Superior temporal gyrus (tissue), 1 donor: ENCODE data around the gene ACOT2.
A peak's percentile ranks its signal among the peaks of the same experiment; 100 is the strongest.
"Not testable (repeated sequence)": the region's sequence is repeated elsewhere in the genome, so short reads cannot be mapped to it uniquely, and the experiment has no call there.

Source experiments
- DNase-seq: peaks from one replicate; pipeline ENCODE4 v3.0.0-alpha.2; 2016; ENCODE audit errors: extremely low spot score

The ACOT2 gene

GRCh38 chr14:73567951-73568885 lies 795 bp upstream of the ACOT2 start:
- DNase-seq = peak; percentile 9

- not testable (repeated sequence) for DNase-seq
Observed at GRCh38 chr14:73568886-73569184, 178 bp upstream of the ACOT2 start.

DNA sequence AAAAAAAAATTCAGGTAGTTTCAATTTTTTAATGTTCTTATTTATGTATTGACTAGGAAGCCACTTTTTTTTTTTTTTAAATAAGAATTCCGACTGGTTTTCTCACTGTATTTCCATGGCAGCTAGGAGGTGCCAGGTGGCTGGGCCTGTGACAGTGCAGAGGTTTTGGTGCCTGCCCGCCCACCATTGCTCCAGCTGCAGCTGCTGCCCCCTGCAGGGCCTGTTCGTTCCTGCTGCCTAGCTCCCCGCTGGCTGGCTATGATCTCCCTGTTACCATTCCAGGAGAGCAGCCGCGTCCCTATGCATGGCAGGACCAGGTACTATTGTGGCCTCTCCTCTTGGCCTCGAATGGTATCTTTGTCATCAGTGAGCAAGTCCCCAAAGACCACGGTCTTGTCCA lies 1.9 kb downstream of the ACOT2 start:
- DNase-seq = peak; percentile 23

GRCh38 chr14:73573034-73573433 lies 4.0 kb downstream of the ACOT2 start:
- DNase-seq = not testable (repeated sequence)

DNA sequence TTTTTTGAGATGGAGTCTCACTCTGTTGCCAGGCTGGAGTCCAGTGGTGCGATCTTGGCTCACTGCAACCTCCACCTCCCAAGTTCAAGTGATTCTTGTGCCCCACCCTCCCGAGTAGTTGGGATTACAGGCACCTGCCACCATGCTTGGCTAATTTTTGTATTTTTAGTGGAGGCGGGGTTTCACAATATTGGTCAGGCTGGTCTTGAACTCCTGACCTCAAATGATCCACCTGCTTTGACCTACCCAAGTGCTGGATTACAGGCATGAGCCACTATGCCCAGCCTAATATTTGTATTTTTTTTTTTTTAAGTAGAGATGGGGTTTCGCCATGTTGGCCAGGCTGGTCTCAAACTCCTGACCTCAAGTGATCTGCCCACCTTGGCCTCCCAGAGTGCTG lies 4.7 kb downstream of the ACOT2 start:
- not testable (repeated sequence) for DNase-seq

GRCh38 chr14:73574251-73574650 lies 5.2 kb downstream of the ACOT2 start:
- DNase-seq = not testable (repeated sequence)

GRCh38 chr14:73576391-73576790 lies 7.4 kb downstream of the ACOT2 start:
- no peak for DNase-seq

GRCh38 chr14:73577214-73577613 lies 8.2 kb downstream of the ACOT2 start:
- not testable (repeated sequence) for DNase-seq

DNA sequence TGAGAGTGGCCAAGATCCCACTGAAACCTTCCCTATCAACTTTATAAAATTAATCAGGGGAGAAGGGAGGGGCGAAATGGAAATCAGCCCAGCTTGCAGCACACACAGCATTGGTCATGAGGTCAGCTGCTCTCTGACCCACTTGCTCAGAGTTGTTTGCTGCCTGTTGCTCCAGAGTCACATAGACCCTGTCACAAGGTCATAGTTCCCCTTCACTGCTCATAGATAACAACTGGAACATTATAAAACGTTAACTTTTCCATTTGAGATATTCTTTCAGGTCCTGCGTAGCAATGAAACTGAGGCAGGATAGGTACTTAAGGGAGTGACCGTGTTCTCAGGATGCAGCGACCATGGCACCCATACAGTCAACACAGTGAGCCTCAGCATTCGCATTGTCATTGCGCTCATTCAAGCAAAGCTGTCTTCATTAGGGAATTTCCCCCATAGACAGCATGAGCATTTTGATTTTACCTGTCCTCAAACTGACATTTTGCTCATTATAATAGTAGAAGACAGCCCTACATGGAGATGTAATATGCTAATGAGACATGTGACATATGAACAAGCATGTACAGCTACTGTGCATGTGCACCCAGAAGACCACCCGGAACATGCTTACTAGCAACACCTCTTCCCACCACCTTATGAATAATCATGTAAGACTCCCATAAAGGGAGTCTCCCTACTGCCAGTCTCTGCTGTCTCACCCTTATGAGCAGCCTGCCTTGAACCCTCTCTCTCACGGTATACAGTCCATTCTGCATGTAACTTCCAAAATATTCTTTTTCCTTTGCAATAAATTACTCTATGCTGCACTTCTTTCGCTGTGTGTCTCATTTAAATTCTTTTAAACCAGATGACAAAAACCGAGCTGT lies 13.3 kb downstream of the ACOT2 start:
- not testable (repeated sequence) for DNase-seq

DNA sequence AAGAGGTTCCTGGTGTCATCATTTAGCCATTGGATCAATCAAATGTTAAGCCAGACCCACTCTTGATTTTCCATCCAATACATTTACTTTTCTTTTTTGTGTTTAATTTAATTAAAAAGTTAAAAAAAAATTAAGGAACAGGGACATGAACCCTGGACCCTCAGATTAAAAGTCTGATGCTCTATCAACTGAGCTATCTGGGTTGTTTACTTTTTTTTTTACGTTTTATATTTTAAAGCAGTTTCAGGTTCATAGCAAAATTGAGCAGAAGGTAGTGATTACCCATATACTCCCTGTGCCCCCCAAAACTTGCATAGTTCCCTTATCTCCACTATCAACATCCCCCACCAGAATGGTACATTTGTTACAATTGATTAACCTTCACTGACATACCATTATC lies 19.7 kb downstream of the ACOT2 start:
- DNase-seq = no peak

DNA sequence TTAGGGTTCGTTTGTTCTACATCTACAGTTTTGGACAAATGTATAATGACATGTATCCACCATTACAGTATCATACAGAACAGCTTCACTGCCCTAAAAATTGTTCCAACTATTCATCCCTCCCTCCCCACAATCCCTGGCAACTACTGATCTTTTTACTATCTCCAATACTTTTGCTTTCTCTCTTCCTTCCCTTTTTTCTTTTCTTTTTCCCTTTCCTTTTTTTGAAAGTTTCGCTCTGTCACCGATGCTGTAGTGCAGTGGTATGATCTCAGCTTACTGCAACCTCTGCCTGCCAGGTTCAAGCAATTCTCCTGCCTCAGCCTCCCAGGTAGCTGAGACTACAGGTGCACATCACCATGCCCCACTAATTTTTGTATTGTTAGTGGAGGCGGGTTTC lies 20.1 kb downstream of the ACOT2 start:
- DNase-seq = no peak

- not testable (repeated sequence) for DNase-seq
Observed at GRCh38 chr14:73590673-73591004, 21.6 kb downstream of the ACOT2 start.

GRCh38 chr14:73591690-73592449 lies 22.9 kb downstream of the ACOT2 start, which contains the start of gene ACOT4:
Gene ACOT4, plus strand, starts transcription at chr14:73591873. Its CDS starts 87 bp downstream, at chr14:73591960.
- no peak for DNase-seq

- no peak for DNase-seq
Observed at GRCh38 chr14:73594491-73594890, 25.5 kb downstream of the ACOT2 start.

DNA sequence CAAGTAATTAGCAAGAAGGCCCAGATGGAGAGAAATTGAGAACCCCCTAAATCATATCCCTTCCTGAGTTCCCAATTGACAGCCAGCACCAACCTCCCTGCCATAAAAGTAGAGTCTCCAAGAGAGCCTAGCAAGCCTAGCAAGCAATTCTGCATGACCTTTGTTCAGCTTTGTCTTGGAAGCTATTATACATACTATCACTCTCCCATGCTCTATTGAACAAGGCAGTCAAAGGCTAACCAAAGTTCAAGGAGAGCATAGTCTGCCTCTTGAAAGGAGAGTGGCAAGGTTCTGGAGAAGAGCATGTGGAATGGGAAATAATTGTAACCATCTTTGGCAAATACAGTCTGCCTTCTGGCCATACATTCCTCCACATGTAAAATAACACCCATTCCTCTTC lies 30.5 kb downstream of the ACOT2 start:
- DNase-seq = no peak

GRCh38 chr14:73602994-73603393 lies 34.0 kb downstream of the ACOT2 start:
- no peak for DNase-seq

DNA sequence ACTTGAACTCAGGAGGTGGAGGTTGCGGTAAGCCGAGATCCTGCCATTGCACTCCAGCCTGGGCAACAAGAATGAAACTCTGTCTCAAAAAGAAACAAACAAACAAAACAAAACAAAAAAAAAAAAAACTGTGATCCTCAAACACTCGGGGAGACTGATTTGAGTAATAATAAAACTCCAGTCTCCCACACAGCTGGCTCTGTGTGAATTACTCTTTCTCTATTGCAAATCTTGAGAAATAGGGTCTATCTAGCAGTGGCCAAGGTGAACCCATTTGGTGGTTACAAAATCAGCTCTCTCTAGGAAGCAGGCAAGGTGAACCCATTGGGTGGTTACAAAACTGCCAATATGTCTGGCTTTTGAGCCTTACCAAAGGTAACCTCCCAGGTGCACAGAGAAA lies 37.3 kb downstream of the ACOT2 start:
- no peak for DNase-seq

DNA sequence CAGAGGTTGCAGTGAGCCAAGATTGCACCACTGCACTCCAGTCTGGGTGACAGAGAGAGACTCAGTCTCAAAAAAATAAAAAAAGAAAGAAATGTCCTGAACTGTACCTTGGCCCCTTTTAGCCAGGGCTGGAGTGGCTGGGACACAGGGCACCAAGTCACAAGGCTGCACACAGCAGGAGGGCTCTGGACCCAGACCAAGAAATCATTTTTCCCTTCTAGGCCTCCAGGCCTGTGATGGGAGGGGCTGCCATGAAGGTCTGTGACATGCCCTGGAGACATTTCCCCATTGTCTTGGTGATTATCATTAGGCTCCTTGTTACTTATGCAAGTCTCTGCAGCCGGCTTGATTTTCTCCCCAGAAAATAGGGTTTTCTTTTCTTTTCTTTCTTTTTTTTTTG lies 38.2 kb downstream of the ACOT2 start:
- DNase-seq = no peak

GRCh38 chr14:73610687-73611086 lies 41.7 kb downstream of the ACOT2 start:
- DNase-seq = no peak

DNA sequence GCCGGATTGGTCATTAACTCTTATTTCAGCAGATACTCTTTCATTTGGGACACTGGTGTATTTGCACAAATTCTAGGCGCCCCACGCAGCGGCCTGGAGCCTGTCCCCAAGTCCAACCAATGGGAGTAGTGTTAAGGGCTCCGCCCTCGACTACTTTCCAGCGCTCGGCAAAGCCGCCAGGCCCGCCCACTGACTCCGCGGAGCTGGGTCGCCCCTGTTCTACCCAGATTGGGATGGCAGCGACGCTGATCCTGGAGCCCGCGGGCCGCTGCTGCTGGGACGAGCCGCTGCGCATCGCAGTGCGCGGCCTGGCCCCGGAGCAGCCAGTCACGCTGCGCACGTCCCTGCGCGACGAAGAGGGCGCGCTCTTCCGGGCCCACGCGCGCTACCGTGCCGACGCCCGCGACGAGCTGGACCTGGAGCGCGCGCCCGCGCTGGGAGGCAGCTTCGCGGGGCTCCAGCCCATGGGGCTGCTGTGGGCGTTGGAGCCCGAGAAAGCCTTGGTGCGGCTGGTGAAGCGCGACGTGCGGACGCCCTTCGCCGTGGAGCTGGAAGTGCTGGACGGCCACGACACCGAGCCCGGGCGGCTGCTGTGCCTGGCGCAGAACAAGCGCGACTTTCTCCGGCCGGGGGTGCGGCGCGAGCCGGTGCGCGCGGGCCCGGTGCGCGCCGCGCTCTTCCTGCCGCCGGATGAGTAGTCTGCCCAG lies 43.5 kb downstream of the ACOT2 start, which contains the start of gene ACOT6:
Gene ACOT6 (plus strand): TSS at position 179 of the 707 bp plus-strand sequence. CDS start 55 bp downstream, at position 234.
- peak; percentile 70 for DNase-seq

DNA sequence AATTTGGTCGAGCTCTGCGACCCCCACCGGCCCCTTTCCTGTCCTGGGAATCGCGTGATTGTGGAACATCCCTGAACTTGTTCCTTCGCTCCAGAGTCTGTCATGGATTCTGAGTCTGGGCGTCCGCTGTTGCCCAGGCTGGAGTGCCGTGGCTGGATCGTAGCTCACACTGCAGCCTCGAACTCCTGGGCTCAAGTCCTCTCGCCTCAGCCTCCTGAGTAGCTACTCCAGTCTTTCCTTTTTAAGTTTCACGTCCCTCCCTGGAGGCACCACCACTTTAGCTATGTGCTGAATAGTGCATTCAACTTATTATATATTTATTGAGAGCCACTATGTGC lies 44.0 kb downstream of the ACOT2 start:
- DNase-seq = peak; percentile 46
